ENCODE data around the gene TNFRSF4. TPM values are rescaled to one million over a fixed set of nuclear protein-coding genes. Genes with fewer than 3 reads are reported as not detected.

The TNFRSF4 gene
- total RNA-seq, 1 donor from 2014 or later = 0.19 TPM

- Mint-ChIP-seq H3K27me3 (ENCODE audit: low read depth) (no peaks in the 10 kb centered on the region), H3K4me1 (peaks cover 30% of the 10 kb centered on the region), H3K27ac (ENCODE audit: unreplicated experiment) (no peak overlapping the region), H3K9me3 (peaks cover 2% of the 10 kb centered on the region), H3K4me3 (peak overlapping the region; percentile 82), H3K36me3 (ENCODE audit: low read depth) (peaks cover 16% of the 10 kb centered on the region)
- no peak for TF ChIP-seq CTCF (conservative IDR thresholded peaks at IDR 0.05)
- DNase-seq (ENCODE audit: low read depth, low spot score) = no peak
Observed at GRCh38 chr1:1232796-1233566, 19.0 kb upstream of the TNFRSF4 start.

- peaks cover 30% of the 10 kb centered on the region for H3K4me1 Mint-ChIP-seq
- H3K4me3 Mint-ChIP-seq = peak within 1 kb of the TSS; percentile 98
- H3K27ac Mint-ChIP-seq (ENCODE audit: unreplicated experiment) = peak within 1 kb of the TSS; percentile 69
- no peaks in the 10 kb centered on the region for H3K27me3 Mint-ChIP-seq (ENCODE audit: low read depth)
- H3K9me3 Mint-ChIP-seq = peaks cover 2% of the 10 kb centered on the region
- peaks cover 16% of the 10 kb centered on the region for H3K36me3 Mint-ChIP-seq (ENCODE audit: low read depth)
- no peak for TF ChIP-seq CTCF (conservative IDR thresholded peaks at IDR 0.05)
- DNase-seq (ENCODE audit: low read depth, low spot score) = no peak
Observed at GRCh38 chr1:1232208-1232795, 18.3 kb upstream of the TNFRSF4 start, which contains the start of gene B3GALT6. Gene B3GALT6 (plus strand): TSS chr1:1232237. CDS start chr1:1232279, 42 bp downstream.

GRCh38 chr1:1231400-1232207, 17.7 kb upstream of the TNFRSF4 start, which contains the start of gene SDF4:
Gene SDF4 (minus strand): TSS chr1:1232001. CDS start chr1:1228772, 3,229 bp downstream.
- DNase-seq (ENCODE audit: low read depth, low spot score) = peak; percentile 89
- peaks cover 30% of the 10 kb centered on the region for H3K4me1 Mint-ChIP-seq
- peaks cover 2% of the 10 kb centered on the region for H3K9me3 Mint-ChIP-seq
- H3K27me3 Mint-ChIP-seq (ENCODE audit: low read depth) = no peaks in the 10 kb centered on the region
- peaks cover 16% of the 10 kb centered on the region for H3K36me3 Mint-ChIP-seq (ENCODE audit: low read depth)
- peak within 1 kb of the TSS; percentile 98 for H3K4me3 Mint-ChIP-seq
- peak; percentile 26 for TF ChIP-seq CTCF (conservative IDR thresholded peaks at IDR 0.05)
- peak within 1 kb of the TSS; percentile 69 for H3K27ac Mint-ChIP-seq (ENCODE audit: unreplicated experiment)

- DNase-seq (ENCODE audit: low read depth, low spot score) = no peak
- peak overlapping the region; percentile 69 for H3K27ac Mint-ChIP-seq (ENCODE audit: unreplicated experiment)
- H3K36me3 Mint-ChIP-seq (ENCODE audit: low read depth) = peaks cover 16% of the 10 kb centered on the region
- peak overlapping the region; percentile 98 for H3K4me3 Mint-ChIP-seq
- peaks cover 2% of the 10 kb centered on the region for H3K9me3 Mint-ChIP-seq
- H3K4me1 Mint-ChIP-seq = peaks cover 30% of the 10 kb centered on the region
- H3K27me3 Mint-ChIP-seq (ENCODE audit: low read depth) = no peaks in the 10 kb centered on the region
- no peak for TF ChIP-seq CTCF (conservative IDR thresholded peaks at IDR 0.05)
Observed at GRCh38 chr1:1230656-1231399, 16.9 kb upstream of the TNFRSF4 start.

- TF ChIP-seq CTCF (conservative IDR thresholded peaks at IDR 0.05) = no peak
- Mint-ChIP-seq H3K9me3 (peaks cover 2% of the 10 kb centered on the region), H3K4me1 (peaks cover 30% of the 10 kb centered on the region), H3K27ac (ENCODE audit: unreplicated experiment) (no peak overlapping the region), H3K27me3 (ENCODE audit: low read depth) (no peaks in the 10 kb centered on the region), H3K36me3 (ENCODE audit: low read depth) (peaks cover 16% of the 10 kb centered on the region), H3K4me3 (peak overlapping the region; percentile 65)
- DNase-seq (ENCODE audit: low read depth, low spot score) = no peak
Observed at GRCh38 chr1:1229770-1230169, 15.8 kb upstream of the TNFRSF4 start.
